IMR-90 (cell line): ENCODE results near the gene TADA2A. TPM values are rescaled to one million over a fixed set of nuclear protein-coding genes. Genes with fewer than 3 reads are reported as not detected.

ENCODE experiments used
- ATAC-seq: fragments of 200-7000 bp; cut with Tn5 transposase; 2 replicates; pipeline ENCODE4 v1.9.1; 2020; ENCODE audit warnings: low read depth, mild to moderate bottlenecking, moderate library complexity
- BruUV-seq: library from RNA; stranded (reverse); fragments of 400-500 nt; replicated peaks from 2 replicates; lab custom pipeline; 2021; lab: Mats Ljungman, UMichigan
- CTCF ChIA-PET: fragments of 300-600 bp; formaldehyde crosslinking; extraction: SDS; loops from one replicate; lab custom pipeline; 2021; ENCODE audit warnings: antibody characterized with exemption; lab: Yijun Ruan, JAX
- POLR2A ChIA-PET: fragments of 300-600 bp; sonication (Branson Sonifier 250); formaldehyde crosslinking; loops from one replicate; lab custom pipeline; 2022; ENCODE audit warnings: antibody characterized with exemption; ENCODE audit not compliant: unreplicated experiment; lab: Charles Lee
- DNase-seq: peaks from one replicate; pipeline ENCODE4 v3.0.0; 2013
- H2AFZ ChIP-seq: replicated peaks from 2 replicates; pipeline ENCODE3; 2013; ENCODE audit warnings: low read length, mild to moderate bottlenecking; ENCODE audit not compliant: poor library complexity
- H2AK5ac ChIP-seq: 2 replicates; pipeline ENCODE4 v1.6.1; 2013; ENCODE audit warnings: low read depth, low read length, inconsistent platforms
- H2AK9ac ChIP-seq: replicated peaks from 2 replicates; pipeline ENCODE3; 2013; ENCODE audit warnings: mild to moderate bottlenecking, low read depth, low read length, moderate library complexity; ENCODE audit not compliant: poor library complexity
- H2BK120ac ChIP-seq: 2 replicates; pipeline ENCODE4 v1.6.1; 2013; ENCODE audit warnings: low read depth, low read length, inconsistent platforms
- H2BK15ac ChIP-seq: 3 replicates; pipeline ENCODE4 v1.6.1; 2013; ENCODE audit warnings: low read depth, low read length, inconsistent platforms
- H2BK20ac ChIP-seq: 2 replicates; pipeline ENCODE4 v1.6.1; 2013; ENCODE audit warnings: low read depth, mild to moderate bottlenecking, inconsistent platforms, low read length, moderate library complexity
- H2BK5ac ChIP-seq: 2 replicates; pipeline ENCODE4 v1.6.1; 2013; ENCODE audit warnings: mild to moderate bottlenecking, low read depth, low read length, inconsistent platforms; ENCODE audit not compliant: poor library complexity, severe bottlenecking
- H3K14ac ChIP-seq: replicated peaks from 2 replicates; pipeline ENCODE4 v1.6.1; 2013; ENCODE audit warnings: low read depth, low read length, inconsistent platforms
- H3K18ac ChIP-seq: 2 replicates; pipeline ENCODE4 v1.6.1; 2013; ENCODE audit warnings: low read depth, low read length, control low read depth
- H3K23ac ChIP-seq: 2 replicates; pipeline ENCODE4 v1.6.1; 2013; ENCODE audit warnings: low read depth, low read length, inconsistent platforms
- H3K27ac ChIP-seq: 2 replicates; pipeline ENCODE4 v1.5.1; 2013; ENCODE audit warnings: mild to moderate bottlenecking, control low read depth, low read length; ENCODE audit not compliant: insufficient read depth
- H3K27me3 ChIP-seq: 2 replicates; pipeline ENCODE4 v1.6.1; 2013; ENCODE audit warnings: low read length; ENCODE audit not compliant: control insufficient read depth, insufficient read depth
- H3K36me3 ChIP-seq: 2 replicates; pipeline ENCODE4 v1.6.1; 2013; ENCODE audit warnings: low read length, mixed read lengths; ENCODE audit not compliant: control insufficient read depth, insufficient read depth
- H3K4ac ChIP-seq: 2 replicates; pipeline ENCODE4 v1.6.1; 2013; ENCODE audit warnings: low read depth, low read length, inconsistent platforms
- H3K4me1 ChIP-seq: 2 replicates; pipeline ENCODE4 v1.6.1; 2013; ENCODE audit warnings: low read length, mixed read lengths; ENCODE audit not compliant: control insufficient read depth, insufficient read depth
- H3K4me2 ChIP-seq: 2 replicates; pipeline ENCODE4 v1.6.1; 2013; ENCODE audit warnings: low read depth, mild to moderate bottlenecking, control low read depth, low read length, moderate library complexity
- H3K4me3 ChIP-seq: 2 replicates; pipeline ENCODE4 v1.5.1; 2013; ENCODE audit warnings: low read depth, mild to moderate bottlenecking, control low read depth, low read length, moderate library complexity; ENCODE audit not compliant: insufficient read depth
- H3K56ac ChIP-seq: 2 replicates; pipeline ENCODE4 v1.6.1; 2013; ENCODE audit warnings: low read length, inconsistent platforms; ENCODE audit not compliant: insufficient read depth; ENCODE audit errors: extremely low read depth
- H3K79me1 ChIP-seq, 2 experiments: 2 replicates each; pipeline ENCODE4 v1.6.1; 2013; ENCODE audit warnings: low read length in 2 of 2, inconsistent platforms in 1 of 2, low read depth in 1 of 2
- H3K9ac ChIP-seq: 2 replicates; pipeline ENCODE4 v1.6.1; 2013; ENCODE audit warnings: low read depth, low read length, control low read depth
- H3K9me1 ChIP-seq: 2 replicates; pipeline ENCODE4 v1.6.1; 2013; ENCODE audit warnings: low read length, inconsistent platforms; ENCODE audit not compliant: insufficient read depth
- H3K9me3 ChIP-seq: 2 replicates; pipeline ENCODE4 v1.6.1; 2013; ENCODE audit warnings: low read length; ENCODE audit not compliant: control insufficient read depth, insufficient read depth
- H4K20me1 ChIP-seq: 2 replicates; pipeline ENCODE4 v1.6.1; 2013; ENCODE audit warnings: low read length, inconsistent platforms; ENCODE audit not compliant: insufficient read depth
- H4K5ac ChIP-seq: 2 replicates; pipeline ENCODE4 v1.6.1; 2013; ENCODE audit warnings: mild to moderate bottlenecking, low read depth, low read length, control low read depth
- H4K8ac ChIP-seq, 2 experiments: 2 replicates each; pipeline ENCODE4 v1.6.1; 2013; ENCODE audit warnings: low read depth in 2 of 2, low read length in 2 of 2, control low read depth in 1 of 2, inconsistent platforms in 1 of 2
- H4K91ac ChIP-seq: 2 replicates; pipeline ENCODE4 v1.6.1; 2013; ENCODE audit warnings: low read depth, low read length, inconsistent platforms; ENCODE audit not compliant: insufficient read depth
- BHLHE40 ChIP-seq: fragments of 150-350 bp; IDR thresholded peaks from 2 replicates; pipeline ENCODE4 v1.6.1; 2016; ENCODE audit warnings: mild to moderate bottlenecking, low read depth, low read length
- CEBPB ChIP-seq: IDR thresholded peaks from 2 replicates; pipeline ENCODE4 v1.6.1; 2012; ENCODE audit warnings: low read depth, low read length, improper control_type of control experiment
- MAFK ChIP-seq: IDR thresholded peaks from 2 replicates; pipeline ENCODE4 v1.6.1; 2012; ENCODE audit warnings: low read depth, low read length, improper control_type of control experiment
- MAZ ChIP-seq: IDR thresholded peaks from 2 replicates; pipeline ENCODE4 v1.6.1; 2012; ENCODE audit warnings: low read depth, mild to moderate bottlenecking, low read length, improper control_type of control experiment, moderate library complexity, borderline replicate concordance
- MXI1 ChIP-seq: IDR thresholded peaks from 2 replicates; pipeline ENCODE4 v1.6.1; 2012; ENCODE audit warnings: low read depth, mild to moderate bottlenecking, low read length, moderate library complexity, borderline replicate concordance
- NFE2L2 ChIP-seq: fragments of 150-350 bp; IDR thresholded peaks from 2 replicates; pipeline ENCODE4 v1.6.1; 2016; ENCODE audit warnings: low read depth, mild to moderate bottlenecking, low read length
- POLR2A ChIP-seq: IDR thresholded peaks from 2 replicates; pipeline ENCODE4 v1.6.1; 2012; ENCODE audit warnings: mild to moderate bottlenecking, low read depth, low read length
- RAD21 ChIP-seq: IDR thresholded peaks from 2 replicates; pipeline ENCODE4 v1.6.1; 2012; ENCODE audit warnings: low read length, improper control_type of control experiment
- RFX5 ChIP-seq: IDR thresholded peaks from 2 replicates; pipeline ENCODE4 v1.8.0; 2012; ENCODE audit warnings: low read depth, mild to moderate bottlenecking, low read length, moderate library complexity
- WGBS, 2 experiments: methylation state at CpG; one replicate each; pipeline versions ENCODE4 v1.1.5 to v1.1.7; 2013; ENCODE audit warnings: missing lambda C conversion rate in 2 of 2; ENCODE audit not compliant: insufficient read length in 1 of 2; ENCODE audit errors: extremely low coverage in 2 of 2; 5-methylcytosine and 5-hydroxymethylcytosine counted together
- dilution Hi-C: fragments of 300-500 bp; cut with HindIII; formaldehyde crosslinking; loops from one replicate; pipeline ENCODE4 v1.14.3; 2018; ENCODE audit warnings: low sequenced_read_pairs; ENCODE audit not compliant: unreplicated experiment
- in situ Hi-C: fragments of 300-500 bp; cut with MboI; formaldehyde crosslinking; loops from 3 replicates; pipeline ENCODE4 v1.14.3; 2019; ENCODE audit warnings: low sequenced_read_pairs, inconsistent platforms, mixed read lengths
- intact Hi-C: fragments of 100-400 bp; cut with micrococcal nuclease; formaldehyde crosslinking; loops from 2 replicates; pipeline ENCODE4 v1.10.0; 2022
- polyA plus RNA-seq, 3 experiments: library from polyadenylated mRNA; depleted of rRNA; stranded (reverse); fragments of >200 nt; gene quantifications; 2 replicates each; pipeline ENCODE4 v1.2.3, GENCODE V29; 2012; ENCODE audit warnings: low replicate concordance in 1 of 3
- total RNA-seq: library from RNA; depleted of rRNA; stranded (reverse); fragments of >200 nt; gene quantifications from 2 replicates; pipeline ENCODE4 v1.2.3, GENCODE V29; 2012
- TF ChIP-seq, protein P1 (sequence below): fragments of 150-350 bp; IDR thresholded peaks from 2 replicates; pipeline ENCODE4 v1.6.1; 2016; ENCODE audit warnings: low read depth, mild to moderate bottlenecking, low read length, moderate library complexity, borderline replicate concordance
- TF ChIP-seq, protein P2 (sequence below): fragments of 150-350 bp; IDR thresholded peaks from 2 replicates; pipeline ENCODE4 v1.6.1; 2017; ENCODE audit warnings: mild to moderate bottlenecking, antibody characterized with exemption, low read length, low read depth

The TADA2A gene
- total and polyA plus RNA-seq, 2 of the 4 experiments (the other 2 are of a cell fraction): 13.1 to 19.7 TPM

DNA sequence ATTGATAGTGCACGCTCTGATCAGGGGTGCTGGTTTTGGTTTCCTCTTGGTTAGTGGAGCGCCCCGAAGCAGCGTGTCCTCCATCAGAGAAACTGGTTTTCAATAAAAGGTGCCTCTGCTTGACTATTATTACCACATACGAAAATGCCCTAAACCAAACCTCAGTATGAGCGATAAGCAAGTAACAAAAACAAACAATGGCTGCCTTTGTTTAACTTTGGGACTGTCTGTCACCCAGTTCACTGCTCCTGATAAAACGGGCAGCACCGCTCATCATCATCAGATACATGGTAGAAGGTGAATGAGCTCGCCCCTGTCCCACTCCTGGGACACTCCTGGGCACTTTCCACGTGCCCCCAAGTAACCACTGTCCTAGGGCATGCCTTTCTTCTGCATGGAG, 107.0 kb downstream of the TADA2A start:
- Histone ChIP-seq H3K9me3 (no peaks in the 10 kb centered on the region), H4K20me1 (peaks cover 58% of the 10 kb centered on the region), H3K4me2 (no peak overlapping the region), H4K5ac (no peak overlapping the region), H4K8ac (no peak overlapping the region), H3K4me1 (peaks cover 7% of the 10 kb centered on the region), H4K91ac (no peak overlapping the region), H3K23ac (no peak overlapping the region), H2AFZ (no peak overlapping the region), H3K9ac (no peak overlapping the region), H3K14ac (no peak overlapping the region), H3K18ac (no peak overlapping the region), H2BK5ac (no peak overlapping the region), H2AK9ac (no peak overlapping the region), H2BK120ac (no peak overlapping the region), H3K4ac (no peak overlapping the region), H3K56ac (no peak overlapping the region), H2AK5ac (no peak overlapping the region), H3K9me1 (peaks cover 32% of the 10 kb centered on the region), H3K4me3 (no peak overlapping the region), H3K36me3 (peaks cover 41% of the 10 kb centered on the region), H2BK15ac (no peak overlapping the region), H3K79me1 (peaks cover 25 to 80% of the 10 kb centered on the region in 2 experiments), H3K27ac (no peak overlapping the region), H2BK20ac (no peak overlapping the region), H3K27me3 (no peaks in the 10 kb centered on the region)
- CTCF ChIA-PET: no interaction called here
- ATAC-seq (no peak), DNase-seq (no peak)
- POLR2A ChIA-PET: no interaction called here
- no TSS peak for BruUV-seq
- WGBS, 2 experiments: 77% methylated on average over 4 of the region's 10 CpGs; no CpG with 5 or more reads in 1 of the 2 experiments
- intact Hi-C loops (no loop called here), dilution Hi-C loops (no loop called here), in situ Hi-C loops (no loop called here)
- TF ChIP-seq CEBPB (no peak), NFE2L2 (no peak), MAZ (no peak), RFX5 (no peak), MAFK (no peak), POLR2A (no peak), BHLHE40 (no peak), RAD21 (no peak), MXI1 (no peak)
- TF ChIP-seq, protein P1, sequence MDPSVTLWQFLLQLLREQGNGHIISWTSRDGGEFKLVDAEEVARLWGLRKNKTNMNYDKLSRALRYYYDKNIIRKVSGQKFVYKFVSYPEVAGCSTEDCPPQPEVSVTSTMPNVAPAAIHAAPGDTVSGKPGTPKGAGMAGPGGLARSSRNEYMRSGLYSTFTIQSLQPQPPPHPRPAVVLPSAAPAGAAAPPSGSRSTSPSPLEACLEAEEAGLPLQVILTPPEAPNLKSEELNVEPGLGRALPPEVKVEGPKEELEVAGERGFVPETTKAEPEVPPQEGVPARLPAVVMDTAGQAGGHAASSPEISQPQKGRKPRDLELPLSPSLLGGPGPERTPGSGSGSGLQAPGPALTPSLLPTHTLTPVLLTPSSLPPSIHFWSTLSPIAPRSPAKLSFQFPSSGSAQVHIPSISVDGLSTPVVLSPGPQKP: no peak
- TF ChIP-seq, protein P2, sequence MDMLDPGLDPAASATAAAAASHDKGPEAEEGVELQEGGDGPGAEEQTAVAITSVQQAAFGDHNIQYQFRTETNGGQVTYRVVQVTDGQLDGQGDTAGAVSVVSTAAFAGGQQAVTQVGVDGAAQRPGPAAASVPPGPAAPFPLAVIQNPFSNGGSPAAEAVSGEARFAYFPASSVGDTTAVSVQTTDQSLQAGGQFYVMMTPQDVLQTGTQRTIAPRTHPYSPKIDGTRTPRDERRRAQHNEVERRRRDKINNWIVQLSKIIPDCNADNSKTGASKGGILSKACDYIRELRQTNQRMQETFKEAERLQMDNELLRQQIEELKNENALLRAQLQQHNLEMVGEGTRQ: no peak
